ENCODE measurements around the gene FAM3D.
"Not testable (repeated sequence)": the region's sequence is repeated elsewhere in the genome, so short reads cannot be mapped to it uniquely, and the experiment has no call there.

Gene FAM3D

DNA sequence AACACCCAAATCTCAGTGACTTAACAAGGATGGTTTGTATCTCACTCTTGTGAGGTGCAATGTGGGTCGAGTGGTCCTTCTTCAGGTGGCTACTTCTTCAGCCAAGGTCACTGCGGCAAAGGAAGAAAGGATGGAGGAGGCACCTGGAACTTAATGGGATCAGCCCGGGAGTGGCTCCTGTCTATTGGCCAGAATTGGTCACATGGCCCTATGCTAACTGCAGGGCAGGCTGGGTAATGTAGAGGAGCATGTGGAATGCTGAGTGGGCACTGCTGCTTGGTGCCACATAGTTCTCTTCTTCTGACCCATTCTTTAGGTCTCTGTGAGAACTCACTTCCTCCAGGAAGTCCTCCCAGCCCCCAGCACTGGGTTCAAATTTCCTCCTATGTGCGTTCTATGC, 20.3 kb upstream of the FAM3D start:
- Histone ChIP-seq H3K4me1 (ENCODE audit: control insufficient read depth, insufficient read depth, low read length) (no peaks in the 10 kb centered on the region), H3K36me3 (ENCODE audit: control insufficient read depth, insufficient read depth, low read length) (no peaks in the 10 kb centered on the region), H3K27ac (ENCODE audit: insufficient read depth, low read depth, low read length, poor library complexity, severe bottlenecking) (no peak overlapping the region), H3K9me3 (ENCODE audit: control insufficient read depth, low read length) (peaks cover 2% of the 10 kb centered on the region), H3K27me3 (ENCODE audit: control insufficient read depth, insufficient read depth, low read length, poor library complexity, severe bottlenecking) (no peaks in the 10 kb centered on the region), H3K4me3 (ENCODE audit: insufficient read depth, low read depth, low read length) (no peak overlapping the region)
- 93 to 94% methylated on average over 4 of the region's 4 CpGs for WGBS, 2 experiments

DNA sequence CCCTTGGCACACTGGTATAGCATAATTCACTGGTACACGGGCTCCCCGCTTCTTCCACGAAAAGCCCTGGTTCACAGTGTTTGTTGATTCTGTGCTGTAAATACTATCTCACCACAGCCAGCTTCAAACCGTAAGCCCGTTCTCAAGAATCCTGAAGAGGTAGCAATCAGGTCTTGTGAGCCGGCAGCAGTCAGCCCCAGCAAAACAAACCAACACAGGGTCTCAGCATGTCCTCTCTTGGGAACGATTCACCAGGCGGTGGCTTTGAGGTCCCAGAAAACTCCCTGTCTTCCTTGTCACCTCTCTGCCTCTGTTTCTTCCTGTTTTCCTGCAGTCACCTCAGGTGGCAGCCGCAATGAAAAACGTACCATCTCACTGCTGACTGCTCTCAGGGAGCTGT, 19.1 kb upstream of the FAM3D start:
- no peak overlapping the region for H3K4me3 ChIP-seq (ENCODE audit: insufficient read depth, low read depth, low read length)
- peaks cover 2% of the 10 kb centered on the region for H3K9me3 ChIP-seq (ENCODE audit: control insufficient read depth, low read length)
- H3K4me1 ChIP-seq (ENCODE audit: control insufficient read depth, insufficient read depth, low read length) = no peaks in the 10 kb centered on the region
- H3K36me3 ChIP-seq (ENCODE audit: control insufficient read depth, insufficient read depth, low read length) = no peaks in the 10 kb centered on the region
- H3K27ac ChIP-seq (ENCODE audit: insufficient read depth, low read depth, low read length, poor library complexity, severe bottlenecking) = no peak overlapping the region
- 93 to 96% methylated on average over 10 of the region's 10 CpGs for WGBS, 2 experiments
- H3K27me3 ChIP-seq (ENCODE audit: control insufficient read depth, insufficient read depth, low read length, poor library complexity, severe bottlenecking) = no peaks in the 10 kb centered on the region

GRCh38 chr3:58683466-58683865, 16.9 kb upstream of the FAM3D start:
- Histone ChIP-seq H3K27me3 (ENCODE audit: control insufficient read depth, insufficient read depth, low read length, poor library complexity, severe bottlenecking) (no peaks in the 10 kb centered on the region), H3K4me1 (ENCODE audit: control insufficient read depth, insufficient read depth, low read length) (peaks cover 9% of the 10 kb centered on the region), H3K4me3 (ENCODE audit: insufficient read depth, low read depth, low read length) (no peak overlapping the region), H3K9me3 (ENCODE audit: control insufficient read depth, low read length) (no peaks in the 10 kb centered on the region), H3K36me3 (ENCODE audit: control insufficient read depth, insufficient read depth, low read length) (no peaks in the 10 kb centered on the region), H3K27ac (ENCODE audit: insufficient read depth, low read depth, low read length, poor library complexity, severe bottlenecking) (no peak overlapping the region)
- WGBS, 2 experiments = 81 to 93% methylated on average over 4 of the region's 4 CpGs

DNA sequence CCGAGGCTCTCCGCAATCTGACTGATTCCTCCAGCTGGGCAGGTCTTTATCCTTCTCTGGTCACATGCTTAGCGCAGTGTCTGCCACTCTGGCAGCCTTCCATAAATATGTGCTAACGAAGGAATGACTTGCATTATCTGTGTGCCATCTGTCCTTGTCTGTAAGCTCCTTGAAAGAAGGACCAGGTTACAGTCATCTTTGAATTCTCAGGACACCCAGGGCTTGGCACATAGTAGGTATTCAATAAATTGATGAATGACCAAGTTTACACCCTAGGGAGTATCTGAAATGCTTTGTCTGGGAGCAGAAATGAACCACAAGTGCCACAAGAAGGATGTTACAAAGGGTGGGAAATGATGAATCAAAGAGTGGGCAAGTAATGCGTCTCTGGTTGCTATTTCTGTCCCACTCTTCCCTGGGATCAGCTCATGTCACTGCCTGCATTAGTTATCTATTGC, 16.5 kb upstream of the FAM3D start:
- no peaks in the 10 kb centered on the region for H3K27me3 ChIP-seq (ENCODE audit: control insufficient read depth, insufficient read depth, low read length, poor library complexity, severe bottlenecking)
- H3K4me3 ChIP-seq (ENCODE audit: insufficient read depth, low read depth, low read length) = no peak overlapping the region
- H3K9me3 ChIP-seq (ENCODE audit: control insufficient read depth, low read length) = no peaks in the 10 kb centered on the region
- H3K27ac ChIP-seq (ENCODE audit: insufficient read depth, low read depth, low read length, poor library complexity, severe bottlenecking) = no peak overlapping the region
- 90 to 91% methylated on average over 5 of the region's 5 CpGs for WGBS, 2 experiments
- no peaks in the 10 kb centered on the region for H3K36me3 ChIP-seq (ENCODE audit: control insufficient read depth, insufficient read depth, low read length)
- peaks cover 9% of the 10 kb centered on the region for H3K4me1 ChIP-seq (ENCODE audit: control insufficient read depth, insufficient read depth, low read length)

- Histone ChIP-seq H3K4me3 (ENCODE audit: insufficient read depth, low read depth, low read length) (no peak overlapping the region), H3K27me3 (ENCODE audit: control insufficient read depth, insufficient read depth, low read length, poor library complexity, severe bottlenecking) (no peaks in the 10 kb centered on the region), H3K9me3 (ENCODE audit: control insufficient read depth, low read length) (no peaks in the 10 kb centered on the region), H3K4me1 (ENCODE audit: control insufficient read depth, insufficient read depth, low read length) (peaks cover 9% of the 10 kb centered on the region), H3K36me3 (ENCODE audit: control insufficient read depth, insufficient read depth, low read length) (no peaks in the 10 kb centered on the region), H3K27ac (ENCODE audit: insufficient read depth, low read depth, low read length, poor library complexity, severe bottlenecking) (no peak overlapping the region)
- 95% methylated on average over 2 of the region's 2 CpGs for WGBS, 2 experiments
Measured at GRCh38 chr3:58681863-58682262, 15.3 kb upstream of the FAM3D start.

DNA sequence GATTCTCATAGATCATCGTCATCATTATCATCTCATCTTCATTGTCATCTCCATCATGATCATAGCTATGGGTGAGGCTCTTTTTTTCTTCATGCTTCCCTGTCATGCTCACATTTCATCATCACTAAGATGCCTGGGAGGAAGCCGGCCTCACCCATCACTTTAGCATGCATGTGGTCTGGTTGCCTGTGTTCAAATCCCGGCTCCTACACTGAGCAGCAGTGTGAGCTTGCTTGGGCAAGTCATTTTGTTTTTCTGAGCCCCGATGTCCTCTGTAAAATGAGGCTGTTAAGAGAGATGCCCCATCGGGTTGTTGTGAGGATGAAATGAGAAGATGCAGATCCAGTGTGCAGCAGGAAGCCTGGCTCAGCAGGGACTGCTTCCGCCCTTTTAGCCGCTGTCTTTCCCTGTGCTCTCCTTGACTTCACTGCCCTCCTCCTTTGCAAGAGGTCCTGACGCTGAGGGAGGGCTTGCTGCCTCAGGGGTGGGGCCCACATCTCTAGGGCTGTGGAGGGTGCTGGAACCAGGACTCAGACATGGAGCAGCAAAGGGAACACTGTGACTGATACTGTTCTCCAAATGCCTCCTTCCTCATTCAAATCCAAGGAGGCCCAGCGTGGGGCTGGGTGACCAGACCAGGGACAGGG, 14.4 kb upstream of the FAM3D start:
- 88 to 90% methylated on average over 9 of the region's 9 CpGs for WGBS, 2 experiments
- no peak overlapping the region for H3K27ac ChIP-seq (ENCODE audit: insufficient read depth, low read depth, low read length, poor library complexity, severe bottlenecking)
- peaks cover 9% of the 10 kb centered on the region for H3K4me1 ChIP-seq (ENCODE audit: control insufficient read depth, insufficient read depth, low read length)
- H3K9me3 ChIP-seq (ENCODE audit: control insufficient read depth, low read length) = no peaks in the 10 kb centered on the region
- no peaks in the 10 kb centered on the region for H3K27me3 ChIP-seq (ENCODE audit: control insufficient read depth, insufficient read depth, low read length, poor library complexity, severe bottlenecking)
- H3K4me3 ChIP-seq (ENCODE audit: insufficient read depth, low read depth, low read length) = no peak overlapping the region
- H3K36me3 ChIP-seq (ENCODE audit: control insufficient read depth, insufficient read depth, low read length) = no peaks in the 10 kb centered on the region

DNA sequence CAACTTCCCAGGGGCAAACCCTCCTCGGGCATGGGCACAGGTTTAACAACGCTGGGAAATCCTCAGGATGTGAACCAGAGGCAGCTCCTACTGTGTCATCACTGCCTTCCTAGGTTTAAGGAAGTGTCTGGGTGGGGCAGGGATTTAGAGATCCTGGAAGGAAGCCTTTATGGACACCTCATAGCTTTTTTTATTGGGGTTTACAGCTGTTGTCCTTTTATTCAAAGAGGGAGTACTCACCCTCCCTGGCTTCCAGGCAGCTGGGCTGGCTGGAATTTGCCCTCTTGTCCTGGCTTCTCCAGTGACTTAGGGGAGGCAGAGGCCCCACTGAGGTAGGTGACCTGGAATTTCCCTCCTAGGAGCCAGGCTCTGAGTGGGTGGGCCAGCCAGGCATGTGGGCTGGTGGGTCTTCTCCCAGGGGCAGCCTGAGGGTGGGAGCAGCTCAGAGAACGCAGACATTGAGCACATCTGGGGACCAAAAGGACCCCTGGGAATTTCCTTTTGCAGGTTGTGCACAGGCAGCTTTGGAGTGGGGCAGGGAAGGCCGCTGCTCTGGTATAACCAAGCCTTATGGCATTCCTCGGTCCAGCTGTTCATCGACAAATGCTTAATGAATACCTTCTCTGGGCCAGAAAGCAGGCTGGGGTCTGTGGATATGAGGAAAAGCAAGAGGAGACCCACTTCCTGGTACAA, 13.5 kb upstream of the FAM3D start:
- no peaks in the 10 kb centered on the region for H3K9me3 ChIP-seq (ENCODE audit: control insufficient read depth, low read length)
- no peaks in the 10 kb centered on the region for H3K36me3 ChIP-seq (ENCODE audit: control insufficient read depth, insufficient read depth, low read length)
- no peaks in the 10 kb centered on the region for H3K27me3 ChIP-seq (ENCODE audit: control insufficient read depth, insufficient read depth, low read length, poor library complexity, severe bottlenecking)
- H3K4me3 ChIP-seq (ENCODE audit: insufficient read depth, low read depth, low read length) = no peak overlapping the region
- no peak overlapping the region for H3K27ac ChIP-seq (ENCODE audit: insufficient read depth, low read depth, low read length, poor library complexity, severe bottlenecking)
- WGBS, 2 experiments = 90 to 91% methylated on average over 6 of the region's 6 CpGs
- peaks cover 9% of the 10 kb centered on the region for H3K4me1 ChIP-seq (ENCODE audit: control insufficient read depth, insufficient read depth, low read length)

DNA sequence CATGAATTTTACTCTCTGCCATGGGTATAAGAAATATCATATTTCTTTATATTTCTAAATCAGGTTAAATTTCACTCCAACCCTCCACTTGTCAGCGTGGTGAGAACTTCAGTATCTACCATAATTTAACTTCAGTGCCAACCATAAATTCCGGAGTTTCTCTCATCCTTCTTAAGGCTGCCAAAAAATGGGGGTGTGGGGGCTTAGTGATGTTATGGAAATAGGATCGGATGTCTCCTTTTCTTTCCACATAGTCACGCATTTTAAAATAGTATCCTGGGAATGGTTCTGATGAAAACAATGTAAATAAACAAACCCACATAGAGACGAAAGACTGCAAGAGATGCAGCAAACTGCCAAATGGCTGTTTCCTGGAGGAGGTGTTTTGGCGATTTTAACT, 12.9 kb upstream of the FAM3D start:
- WGBS, 2 experiments = 95 to 98% methylated on average over 3 to 6 of the region's 6 CpGs
- Histone ChIP-seq H3K36me3 (ENCODE audit: control insufficient read depth, insufficient read depth, low read length) (no peaks in the 10 kb centered on the region), H3K4me1 (ENCODE audit: control insufficient read depth, insufficient read depth, low read length) (peaks cover 9% of the 10 kb centered on the region), H3K27ac (ENCODE audit: insufficient read depth, low read depth, low read length, poor library complexity, severe bottlenecking) (no peak overlapping the region), H3K27me3 (ENCODE audit: control insufficient read depth, insufficient read depth, low read length, poor library complexity, severe bottlenecking) (no peaks in the 10 kb centered on the region), H3K4me3 (ENCODE audit: insufficient read depth, low read depth, low read length) (no peak overlapping the region), H3K9me3 (ENCODE audit: control insufficient read depth, low read length) (no peaks in the 10 kb centered on the region)

GRCh38 chr3:58678177-58678970, 11.8 kb upstream of the FAM3D start:
- WGBS, 2 experiments = 90 to 93% methylated on average over 13 of the region's 13 CpGs
- not testable (repeated sequence) for H3K27me3 ChIP-seq (ENCODE audit: control insufficient read depth, insufficient read depth, low read length, poor library complexity, severe bottlenecking); H3K36me3 ChIP-seq (ENCODE audit: control insufficient read depth, insufficient read depth, low read length); H3K9me3 ChIP-seq (ENCODE audit: control insufficient read depth, low read length); H3K4me1 ChIP-seq (ENCODE audit: control insufficient read depth, insufficient read depth, low read length); H3K4me3 ChIP-seq (ENCODE audit: insufficient read depth, low read depth, low read length); H3K27ac ChIP-seq (ENCODE audit: insufficient read depth, low read depth, low read length, poor library complexity, severe bottlenecking)

DNA sequence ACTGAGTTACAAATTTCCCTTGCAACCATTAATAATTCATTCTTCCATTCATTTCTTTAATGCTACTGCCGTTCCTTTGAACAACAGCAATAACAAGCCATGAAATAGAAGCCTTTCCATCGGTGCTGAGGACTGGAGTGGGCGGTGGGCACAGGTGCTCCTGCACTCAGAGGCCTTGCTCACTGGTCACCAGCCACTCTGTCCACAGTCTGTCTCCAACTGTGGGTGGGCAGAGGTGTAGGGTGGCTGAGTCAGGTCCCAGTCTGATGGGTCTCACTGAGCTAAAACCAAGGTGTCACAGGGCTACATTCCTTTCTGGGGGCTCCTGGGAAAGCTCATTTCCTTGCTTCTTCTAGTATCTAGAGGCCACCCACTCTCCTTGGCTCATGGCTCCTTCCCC, 6.3 kb upstream of the FAM3D start:
- H3K27me3 ChIP-seq (ENCODE audit: control insufficient read depth, insufficient read depth, low read length, poor library complexity, severe bottlenecking) = no peaks in the 10 kb centered on the region
- WGBS, 2 experiments = 91 to 95% methylated on average over 3 of the region's 3 CpGs
- no peak overlapping the region for H3K27ac ChIP-seq (ENCODE audit: insufficient read depth, low read depth, low read length, poor library complexity, severe bottlenecking)
- H3K4me1 ChIP-seq (ENCODE audit: control insufficient read depth, insufficient read depth, low read length) = no peaks in the 10 kb centered on the region
- no peak overlapping the region for H3K4me3 ChIP-seq (ENCODE audit: insufficient read depth, low read depth, low read length)
- no peaks in the 10 kb centered on the region for H3K9me3 ChIP-seq (ENCODE audit: control insufficient read depth, low read length)
- H3K36me3 ChIP-seq (ENCODE audit: control insufficient read depth, insufficient read depth, low read length) = no peaks in the 10 kb centered on the region

All from ectodermal cell (in vitro differentiated cells).